Activated T-cell treated with anti-CD3 and anti-CD28 coated beads, Interleukin-2, amount 50 U/mL, for 24 hours (primary cell): Measurements from ENCODE around the gene KCNE3.
"Not testable (repeated sequence)": the region's sequence is repeated elsewhere in the genome, so short reads cannot be mapped to it uniquely, and the experiment has no call there.

Source experiments
- DNase-seq: peaks from one replicate; pipeline ENCODE4 v3.0.0-alpha.2; 2020
- H3K27ac Mint-ChIP-seq: 2 replicates; pipeline ENCODE4 v1.8.0; 2020; ENCODE audit warnings: mild to moderate bottlenecking, mixed read lengths
- H3K27me3 Mint-ChIP-seq: 2 replicates; pipeline ENCODE4 v1.8.0; 2020; ENCODE audit warnings: mixed read lengths
- H3K36me3 Mint-ChIP-seq: 2 replicates; pipeline ENCODE4 v1.8.0; 2020; ENCODE audit warnings: low read depth, mixed read lengths
- H3K4me1 Mint-ChIP-seq: 2 replicates; pipeline ENCODE4 v1.8.0; 2020; ENCODE audit warnings: low read depth, mixed read lengths
- H3K4me3 Mint-ChIP-seq: 2 replicates; pipeline ENCODE4 v1.8.0; 2020; ENCODE audit warnings: mild to moderate bottlenecking, moderate library complexity, mixed read lengths
- H3K9me3 Mint-ChIP-seq: 2 replicates; pipeline ENCODE4 v1.8.0; 2020; ENCODE audit warnings: mixed read lengths

KCNE3 gene

DNA sequence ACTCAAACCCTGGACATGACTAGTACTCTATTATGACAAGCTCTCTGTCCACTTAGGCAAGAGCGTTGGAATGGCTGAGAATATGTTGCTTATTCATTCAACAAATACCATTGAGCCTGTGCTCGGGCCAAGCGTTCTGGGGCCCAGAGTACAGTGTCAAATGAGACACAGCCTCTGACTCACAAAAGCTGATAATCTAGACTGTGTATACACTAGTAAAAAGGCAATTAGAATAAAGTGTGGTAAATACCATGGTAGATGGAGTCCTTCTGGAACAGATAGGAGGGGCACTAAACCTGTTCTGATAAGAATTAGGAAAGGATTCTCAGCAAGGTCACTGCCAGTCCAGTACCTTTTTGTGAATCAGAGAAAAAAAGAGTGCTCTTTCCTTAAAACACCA lies 24.7 kb downstream of the KCNE3 start:
- no peaks in the 10 kb centered on the region for H3K36me3 Mint-ChIP-seq
- no peak for DNase-seq
- H3K27ac Mint-ChIP-seq, result no peak overlapping the region
- no peaks in the 10 kb centered on the region for H3K27me3 Mint-ChIP-seq
- H3K9me3 Mint-ChIP-seq, result peaks cover 5% of the 10 kb centered on the region
- H3K4me3 Mint-ChIP-seq, result no peak overlapping the region
- no peaks in the 10 kb centered on the region for H3K4me1 Mint-ChIP-seq

- Mint-ChIP-seq H3K4me1 (no peaks in the 10 kb centered on the region), H3K4me3 (no peak overlapping the region), H3K36me3 (no peaks in the 10 kb centered on the region), H3K27ac (no peak overlapping the region), H3K27me3 (no peaks in the 10 kb centered on the region), H3K9me3 (peaks cover 5% of the 10 kb centered on the region)
- no peak for DNase-seq
Measured at GRCh38 chr11:74438681-74439080, 28.7 kb downstream of the KCNE3 start.

DNA sequence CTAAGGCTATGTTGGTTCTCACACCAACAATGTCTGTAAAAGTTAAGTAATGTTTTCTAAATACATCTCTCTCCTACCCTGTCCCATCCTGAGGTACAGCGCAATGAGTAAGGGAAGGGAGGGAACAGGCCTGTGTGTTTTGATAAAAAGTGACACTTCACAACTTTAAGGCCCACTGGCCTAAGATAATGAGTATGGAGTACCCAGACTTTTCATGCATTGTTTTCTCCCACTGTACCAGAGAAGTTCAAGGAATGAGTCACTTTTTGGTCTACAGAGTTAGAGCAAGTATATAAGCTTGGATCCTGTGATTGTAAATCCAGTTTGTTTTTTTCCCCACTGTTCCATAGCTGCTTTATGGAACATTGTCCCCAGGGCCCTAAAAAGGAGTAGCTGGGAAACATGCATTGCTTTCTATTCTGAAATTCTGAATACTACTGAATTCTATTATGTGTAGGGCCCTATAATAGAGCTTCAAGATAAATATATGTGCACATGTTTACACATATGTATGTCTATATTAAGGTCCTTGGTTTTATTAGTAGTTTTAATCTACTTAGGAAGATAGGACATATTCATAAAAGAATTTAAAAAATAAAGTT lies 29.8 kb downstream of the KCNE3 start:
- Mint-ChIP-seq H3K4me3 (no peak overlapping the region), H3K36me3 (no peaks in the 10 kb centered on the region)
- DNase-seq, result no peak

GRCh38 chr11:74434528-74434927 lies 32.8 kb downstream of the KCNE3 start:
- no peak for DNase-seq
- Mint-ChIP-seq H3K36me3 (no peaks in the 10 kb centered on the region), H3K4me1 (no peaks in the 10 kb centered on the region), H3K27ac (no peak overlapping the region), H3K4me3 (no peak overlapping the region), H3K9me3 (no peaks in the 10 kb centered on the region), H3K27me3 (no peaks in the 10 kb centered on the region)

More for the DNA sequence above, 29.8 kb downstream of the KCNE3 start:
- H3K27me3 Mint-ChIP-seq, result no peaks in the 10 kb centered on the region
- no peaks in the 10 kb centered on the region for H3K4me1 Mint-ChIP-seq
- no peak overlapping the region for H3K27ac Mint-ChIP-seq
- peaks cover 5% of the 10 kb centered on the region for H3K9me3 Mint-ChIP-seq

- no peak overlapping the region for H3K27ac Mint-ChIP-seq
- no peaks in the 10 kb centered on the region for H3K36me3 Mint-ChIP-seq
- no peaks in the 10 kb centered on the region for H3K9me3 Mint-ChIP-seq
- H3K4me3 Mint-ChIP-seq, result no peak overlapping the region
- DNase-seq, result no peak
- no peaks in the 10 kb centered on the region for H3K27me3 Mint-ChIP-seq
- no peaks in the 10 kb centered on the region for H3K4me1 Mint-ChIP-seq
Measured at GRCh38 chr11:74429205-74429604, 38.1 kb downstream of the KCNE3 start.

- no peak for DNase-seq
- Mint-ChIP-seq H3K27me3 (no peaks in the 10 kb centered on the region), H3K9me3 (no peaks in the 10 kb centered on the region), H3K4me3 (no peak overlapping the region), H3K4me1 (no peaks in the 10 kb centered on the region), H3K36me3 (no peaks in the 10 kb centered on the region), H3K27ac (no peak overlapping the region)
Measured at GRCh38 chr11:74427384-74427886, 39.9 kb downstream of the KCNE3 start.

GRCh38 chr11:74425100-74425499 lies 42.2 kb downstream of the KCNE3 start:
- no peak for DNase-seq
- no peaks in the 10 kb centered on the region for H3K9me3 Mint-ChIP-seq
- no peaks in the 10 kb centered on the region for H3K27me3 Mint-ChIP-seq
- no peak overlapping the region for H3K27ac Mint-ChIP-seq
- H3K4me3 Mint-ChIP-seq, result no peak overlapping the region
- H3K4me1 Mint-ChIP-seq, result no peaks in the 10 kb centered on the region
- H3K36me3 Mint-ChIP-seq, result no peaks in the 10 kb centered on the region

DNA sequence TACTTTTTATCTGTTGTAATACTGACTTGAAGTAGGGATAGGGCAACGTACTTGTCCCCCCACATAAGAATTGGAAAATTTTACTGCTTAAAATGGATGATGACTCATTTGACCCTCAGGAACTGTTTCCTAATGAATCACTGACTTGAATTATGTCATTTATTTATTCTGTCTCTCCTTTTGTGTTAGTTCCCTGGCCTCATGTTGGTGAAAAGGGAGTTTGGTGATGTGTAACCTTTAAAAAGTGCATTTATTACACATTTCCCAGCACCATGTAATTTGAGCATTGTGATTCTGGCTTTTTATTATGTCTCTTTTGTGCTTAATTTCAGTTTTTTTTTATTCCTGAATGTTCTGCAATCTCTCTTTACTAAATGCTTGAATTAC lies 48.8 kb downstream of the KCNE3 start:
- Mint-ChIP-seq H3K36me3 (no peaks in the 10 kb centered on the region), H3K9me3 (no peaks in the 10 kb centered on the region), H3K4me3 (no peak overlapping the region), H3K27ac (peak overlapping the region; percentile 69), H3K4me1 (peaks cover 31% of the 10 kb centered on the region), H3K27me3 (no peaks in the 10 kb centered on the region)
- no peak for DNase-seq

DNA sequence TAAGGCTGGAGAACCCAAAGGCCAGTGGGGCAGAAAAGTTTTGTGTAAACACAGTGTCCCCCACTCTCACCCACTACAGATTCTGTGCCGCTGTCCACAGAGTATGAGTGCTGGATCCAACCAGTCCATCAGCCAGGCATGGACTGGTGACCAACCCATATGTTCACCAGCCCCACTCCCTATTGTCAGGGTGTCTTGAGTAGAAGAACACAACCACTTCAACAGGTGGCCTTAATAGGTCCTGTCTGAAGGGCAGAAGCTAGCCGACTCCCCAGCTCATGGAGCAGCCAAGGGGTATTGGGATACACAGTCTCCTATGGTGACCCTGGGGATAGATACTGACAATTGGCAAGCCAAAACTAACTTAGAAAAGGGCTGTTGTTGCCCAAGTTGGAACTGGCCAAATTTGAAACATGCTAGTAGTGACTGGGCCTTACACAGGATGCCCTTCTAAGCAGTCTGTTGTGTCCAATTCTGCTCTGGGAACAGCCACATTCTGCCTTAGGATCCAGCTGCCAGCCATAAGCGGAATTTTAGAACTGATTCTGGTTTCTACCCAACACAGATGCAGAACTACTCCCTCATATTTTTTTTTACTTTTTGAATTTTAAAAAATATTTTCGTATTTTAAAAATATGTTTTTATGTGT lies 49.4 kb downstream of the KCNE3 start:
- Mint-ChIP-seq H3K4me1 (peaks cover 32% of the 10 kb centered on the region), H3K4me3 (peak overlapping the region; percentile 15), H3K27ac (peak overlapping the region; percentile 80), H3K27me3 (no peaks in the 10 kb centered on the region), H3K36me3 (no peaks in the 10 kb centered on the region), H3K9me3 (no peaks in the 10 kb centered on the region)
- peak; percentile 37 for DNase-seq

DNA sequence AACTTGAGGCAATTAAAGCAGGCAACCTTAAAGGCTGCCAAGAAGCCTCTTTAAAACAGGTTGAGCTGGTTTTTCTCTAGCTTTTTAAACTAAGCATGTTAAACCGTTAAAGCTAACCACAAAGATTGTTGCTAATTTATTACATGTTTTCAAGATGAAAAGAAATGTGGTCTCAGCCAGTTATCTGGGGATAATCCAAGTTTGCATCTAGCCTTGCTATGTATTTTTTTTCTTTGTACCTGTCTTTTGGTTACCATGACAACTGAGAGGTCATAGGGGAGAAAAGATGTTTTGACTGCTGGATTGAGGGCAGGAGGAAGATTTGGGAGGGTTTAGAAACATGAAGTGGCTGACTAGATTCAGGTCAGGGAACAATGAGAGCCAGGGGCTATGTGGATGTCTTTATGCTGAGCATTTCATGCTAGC lies 50.0 kb downstream of the KCNE3 start:
- Mint-ChIP-seq H3K4me1 (peaks cover 37% of the 10 kb centered on the region), H3K27me3 (no peaks in the 10 kb centered on the region), H3K27ac (peak overlapping the region; percentile 80)

DNA sequence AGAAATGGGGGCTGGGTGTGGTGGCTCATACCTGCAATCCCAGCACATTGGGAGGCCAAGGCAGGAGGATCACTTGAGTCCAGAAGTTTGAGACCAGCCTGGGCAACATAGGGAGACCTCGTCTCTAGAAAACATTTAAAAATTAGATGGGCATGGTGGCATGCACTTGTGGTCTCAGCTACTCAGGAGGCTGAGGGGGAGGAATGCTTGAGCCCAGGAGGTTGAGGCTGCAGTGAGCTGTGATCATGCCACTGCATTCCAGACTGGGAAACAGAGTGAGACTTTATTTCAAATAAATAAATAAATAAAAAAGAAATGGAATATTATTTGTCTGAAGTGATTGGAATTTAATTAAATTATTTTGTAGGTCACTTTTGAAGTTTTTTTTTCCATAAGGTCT lies 50.4 kb downstream of the KCNE3 start:
- H3K36me3 Mint-ChIP-seq, DNase-seq, H3K9me3 Mint-ChIP-seq, H3K4me3 Mint-ChIP-seq, H3K27me3 Mint-ChIP-seq: not testable (repeated sequence)
- Mint-ChIP-seq H3K27ac (peak overlapping the region; percentile 63), H3K4me1 (peaks cover 41% of the 10 kb centered on the region)

More for the DNA sequence above, 50.0 kb downstream of the KCNE3 start:
- no peaks in the 10 kb centered on the region for H3K36me3 Mint-ChIP-seq
- DNase-seq, result no peak
- no peaks in the 10 kb centered on the region for H3K9me3 Mint-ChIP-seq
- peak overlapping the region; percentile 15 for H3K4me3 Mint-ChIP-seq

GRCh38 chr11:74412733-74413359 lies 54.5 kb downstream of the KCNE3 start:
- H3K27ac Mint-ChIP-seq, result no peak overlapping the region
- H3K4me1 Mint-ChIP-seq, result peaks cover 26% of the 10 kb centered on the region
- no peak for DNase-seq
- H3K4me3 Mint-ChIP-seq, result no peak overlapping the region
- H3K27me3 Mint-ChIP-seq, result peaks cover 4% of the 10 kb centered on the region
- no peaks in the 10 kb centered on the region for H3K9me3 Mint-ChIP-seq
- H3K36me3 Mint-ChIP-seq, result no peaks in the 10 kb centered on the region

DNA sequence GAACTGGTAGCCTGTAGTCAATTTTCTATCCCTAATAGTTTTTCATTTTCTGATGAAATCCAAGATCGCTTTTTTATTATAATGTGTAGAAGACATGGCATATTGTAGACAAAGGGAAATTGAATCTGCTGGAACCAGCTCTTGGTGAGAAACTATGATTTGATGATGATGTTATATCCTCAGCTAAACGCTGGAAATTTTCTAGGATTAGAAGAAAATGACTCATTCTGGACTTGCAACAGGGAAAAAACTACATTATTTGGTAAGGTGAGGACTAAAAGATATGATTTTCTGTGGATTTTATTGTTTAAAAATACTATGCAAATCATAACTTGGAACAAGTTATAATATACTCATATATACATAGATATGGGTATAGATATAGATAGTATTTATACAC lies 55.0 kb downstream of the KCNE3 start:
- Mint-ChIP-seq H3K27ac (no peak overlapping the region), H3K27me3 (peaks cover 4% of the 10 kb centered on the region), H3K9me3 (no peaks in the 10 kb centered on the region), H3K4me3 (no peak overlapping the region), H3K36me3 (no peaks in the 10 kb centered on the region), H3K4me1 (peaks cover 21% of the 10 kb centered on the region)
- no peak for DNase-seq

DNA sequence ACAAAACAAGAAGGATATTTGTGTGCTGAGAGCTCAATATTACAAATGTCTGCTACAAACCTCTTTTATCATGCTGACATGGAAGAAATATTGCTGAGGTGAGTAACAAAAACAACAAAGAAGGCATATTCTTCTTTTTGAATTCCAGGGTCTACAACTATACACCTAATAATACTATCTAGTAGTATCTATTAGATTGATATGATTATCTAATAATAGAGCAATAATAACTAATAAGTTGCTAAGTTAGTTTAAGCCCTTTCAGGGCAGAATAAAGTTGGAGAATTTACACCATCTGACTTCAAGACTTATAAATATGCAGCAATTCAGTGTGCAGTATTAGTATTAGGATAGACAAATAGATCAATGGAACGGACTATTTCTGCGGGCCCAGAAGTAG lies 57.7 kb downstream of the KCNE3 start:
- Mint-ChIP-seq H3K4me3 (no peak overlapping the region), H3K36me3 (no peaks in the 10 kb centered on the region), H3K27me3 (peaks cover 4% of the 10 kb centered on the region), H3K9me3 (no peaks in the 10 kb centered on the region), H3K27ac (no peak overlapping the region), H3K4me1 (peaks cover 12% of the 10 kb centered on the region)
- DNase-seq, result no peak
